Measurements from ENCODE around the gene FZD8.

DNA sequence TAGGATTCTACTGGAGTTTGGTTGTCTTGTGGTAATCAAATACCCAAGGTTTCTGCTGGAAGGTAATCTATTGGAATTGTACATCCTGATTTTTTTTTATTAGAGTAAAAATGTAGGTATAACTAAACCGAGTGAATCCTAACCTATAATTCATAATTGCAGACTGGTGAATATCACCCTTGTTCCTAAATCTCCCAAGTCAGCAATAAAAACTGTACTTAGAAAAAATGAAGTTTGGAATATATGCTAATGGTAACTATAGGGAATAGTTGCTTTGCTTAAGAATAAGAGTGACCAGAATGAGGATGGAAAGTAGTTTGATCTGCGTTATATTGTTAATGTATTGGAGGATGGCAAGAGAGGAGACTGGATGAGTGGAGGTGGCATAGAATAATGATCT is 10.7 kb upstream of the FZD8 start:
- TF ChIP-seq POLR2A (IDR thresholded peaks at IDR 0.05; ENCODE audit: borderline replicate concordance, extremely low read depth, insufficient read depth, insufficient read length) (no peak), POLR2AphosphoS5 (IDR thresholded peaks at IDR 0.05; ENCODE audit: low read depth, low read length) (no peak), EGR1 (IDR thresholded peaks at IDR 0.05; ENCODE audit: low read depth) (no peak)
- TF ChIP-seq, protein P1, sequence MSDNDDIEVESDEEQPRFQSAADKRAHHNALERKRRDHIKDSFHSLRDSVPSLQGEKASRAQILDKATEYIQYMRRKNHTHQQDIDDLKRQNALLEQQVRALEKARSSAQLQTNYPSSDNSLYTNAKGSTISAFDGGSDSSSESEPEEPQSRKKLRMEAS (IDR thresholded peaks at IDR 0.05) = no peak
- TF ChIP-seq, protein P2, sequence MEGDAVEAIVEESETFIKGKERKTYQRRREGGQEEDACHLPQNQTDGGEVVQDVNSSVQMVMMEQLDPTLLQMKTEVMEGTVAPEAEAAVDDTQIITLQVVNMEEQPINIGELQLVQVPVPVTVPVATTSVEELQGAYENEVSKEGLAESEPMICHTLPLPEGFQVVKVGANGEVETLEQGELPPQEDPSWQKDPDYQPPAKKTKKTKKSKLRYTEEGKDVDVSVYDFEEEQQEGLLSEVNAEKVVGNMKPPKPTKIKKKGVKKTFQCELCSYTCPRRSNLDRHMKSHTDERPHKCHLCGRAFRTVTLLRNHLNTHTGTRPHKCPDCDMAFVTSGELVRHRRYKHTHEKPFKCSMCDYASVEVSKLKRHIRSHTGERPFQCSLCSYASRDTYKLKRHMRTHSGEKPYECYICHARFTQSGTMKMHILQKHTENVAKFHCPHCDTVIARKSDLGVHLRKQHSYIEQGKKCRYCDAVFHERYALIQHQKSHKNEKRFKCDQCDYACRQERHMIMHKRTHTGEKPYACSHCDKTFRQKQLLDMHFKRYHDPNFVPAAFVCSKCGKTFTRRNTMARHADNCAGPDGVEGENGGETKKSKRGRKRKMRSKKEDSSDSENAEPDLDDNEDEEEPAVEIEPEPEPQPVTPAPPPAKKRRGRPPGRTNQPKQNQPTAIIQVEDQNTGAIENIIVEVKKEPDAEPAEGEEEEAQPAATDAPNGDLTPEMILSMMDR (IDR thresholded peaks at IDR 0.05 in 2 of 3, conservative IDR thresholded peaks at IDR 0.05 in 1 of 3; ENCODE audit: borderline replicate concordance in 1 of 3, insufficient read depth in 1 of 3, low read depth in 2 of 3, low read length in 2 of 3) = no peak

All from HCT116 (cell line).